Activated CD4-positive, alpha-beta T cell treated with anti-CD3 and anti-CD28 coated beads, Interleukin-2, amount 50 U/mL, for 24 hours (primary cell): Measurements from ENCODE around the gene CRTC1.
"Not testable (repeated sequence)": the region's sequence is repeated elsewhere in the genome, so short reads cannot be mapped to it uniquely, and the experiment has no call there.

Experiments
- DNase-seq, 2 donors: peaks; one replicate each; pipeline ENCODE4 v3.0.0-alpha.2; 2020; ENCODE audit warnings: low read depth in 1 of 2, low spot score in 1 of 2

The CRTC1 gene

DNA sequence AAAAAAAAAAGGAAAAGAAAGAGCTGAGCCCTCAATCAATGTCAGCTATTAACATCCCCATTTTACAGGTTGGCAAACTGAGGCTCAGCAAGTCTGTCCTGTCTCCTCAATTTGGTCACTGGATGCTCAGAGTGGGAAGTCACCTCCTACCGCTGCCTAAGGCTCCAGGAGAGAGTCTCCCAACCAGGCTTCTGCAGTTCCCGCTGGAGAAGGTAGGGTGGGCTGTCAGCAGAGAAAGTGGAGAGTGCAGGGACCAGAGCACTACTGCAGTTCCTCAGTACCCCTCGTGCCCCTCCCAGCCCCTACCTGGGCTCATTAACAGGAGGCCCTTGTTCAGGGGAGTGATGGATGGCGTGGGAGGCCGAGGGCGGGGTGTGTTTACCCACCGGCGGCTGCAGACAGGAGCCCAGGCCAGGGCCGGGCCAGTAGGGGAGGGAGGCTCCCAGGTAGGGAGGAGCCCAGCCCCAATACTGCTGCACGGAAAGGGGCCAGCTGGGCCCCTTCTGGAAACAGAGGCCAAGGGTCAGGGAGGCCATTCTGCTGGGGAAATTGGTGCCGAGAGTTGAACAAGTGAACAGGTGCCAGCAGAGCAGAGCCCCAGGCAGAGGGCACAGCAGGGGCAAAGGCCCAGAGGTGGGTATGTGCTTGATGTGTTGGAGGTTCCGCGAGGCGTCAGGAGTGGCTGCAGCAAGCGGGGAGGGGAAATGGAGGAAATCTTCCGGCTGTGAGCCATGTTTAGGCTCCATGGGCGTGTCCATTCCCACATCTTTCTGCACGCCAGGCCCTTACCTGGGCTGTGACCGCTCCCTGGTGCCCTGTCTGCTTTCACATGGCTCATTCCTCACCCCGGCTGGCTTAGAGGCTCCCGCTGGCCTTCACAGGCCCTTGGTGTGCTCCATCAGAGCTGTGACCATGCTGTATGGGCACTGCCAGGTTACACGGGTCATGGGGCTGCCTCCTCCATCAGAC is 115.2 kb downstream of the CRTC1 start:
- DNase-seq, result no peak

DNA sequence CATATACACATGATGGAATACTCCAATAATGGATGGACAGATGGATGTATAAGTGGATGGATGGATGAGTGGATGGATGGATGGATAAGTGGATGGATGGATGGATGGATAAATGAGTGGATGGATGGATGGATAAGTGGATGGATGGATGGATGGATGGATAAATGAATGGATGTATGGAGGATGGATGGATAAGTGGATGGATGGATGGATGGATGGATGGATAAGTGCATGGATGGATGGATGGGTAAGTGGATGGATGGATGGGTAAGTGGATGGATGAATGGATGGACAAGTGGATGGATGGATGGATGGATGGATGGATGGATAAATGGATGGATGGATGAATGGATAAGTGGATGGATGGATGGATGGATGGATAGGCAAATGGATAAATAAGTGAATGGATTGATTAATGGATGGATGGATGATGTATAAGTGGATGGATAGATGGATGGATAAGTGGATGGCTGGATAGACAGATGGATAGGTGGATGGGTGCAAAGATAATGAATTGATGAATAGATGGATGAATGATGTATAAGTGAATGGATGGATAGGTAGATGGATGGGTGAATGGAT is 116.0 kb downstream of the CRTC1 start:
- DNase-seq, result no peak

- no peak for DNase-seq
These were observed 116.6 kb downstream of the CRTC1 start for GRCh38 chr19:18800079-18800478.

- no peak for DNase-seq
These were observed 117.2 kb downstream of the CRTC1 start for GRCh38 chr19:18800636-18801035.

- no peak for DNase-seq
These were observed 118.9 kb downstream of the CRTC1 start for GRCh38 chr19:18802354-18802753.

GRCh38 chr19:18803550-18804138 is 120.2 kb downstream of the CRTC1 start:
- no peak for DNase-seq

DNA sequence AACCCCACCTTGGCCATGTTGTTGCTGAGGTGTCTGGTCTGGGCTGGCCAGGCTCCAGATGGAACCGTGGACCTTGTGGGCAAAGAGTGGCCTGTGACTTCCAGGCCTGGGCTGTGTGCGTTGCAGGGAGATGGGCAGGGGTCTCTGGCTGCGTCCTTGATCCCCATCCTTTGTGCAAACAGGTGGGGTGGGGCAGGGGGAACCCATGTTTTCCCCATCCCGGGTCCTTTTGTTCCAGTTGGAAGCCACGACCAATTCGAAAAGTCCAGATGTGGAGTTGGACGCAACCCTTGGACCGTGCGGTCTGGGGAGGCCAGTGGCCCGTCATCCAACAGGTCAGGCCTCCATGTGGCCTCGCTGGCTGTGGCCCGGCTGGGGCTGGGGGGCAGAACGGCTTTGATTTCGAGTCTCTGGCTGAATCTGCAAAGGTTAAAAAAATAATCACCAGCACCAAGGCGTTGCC is 120.7 kb downstream of the CRTC1 start:
- DNase-seq, result no peak

- DNase-seq, result no peak
These were observed 121.2 kb downstream of the CRTC1 start for GRCh38 chr19:18804643-18805042.

DNA sequence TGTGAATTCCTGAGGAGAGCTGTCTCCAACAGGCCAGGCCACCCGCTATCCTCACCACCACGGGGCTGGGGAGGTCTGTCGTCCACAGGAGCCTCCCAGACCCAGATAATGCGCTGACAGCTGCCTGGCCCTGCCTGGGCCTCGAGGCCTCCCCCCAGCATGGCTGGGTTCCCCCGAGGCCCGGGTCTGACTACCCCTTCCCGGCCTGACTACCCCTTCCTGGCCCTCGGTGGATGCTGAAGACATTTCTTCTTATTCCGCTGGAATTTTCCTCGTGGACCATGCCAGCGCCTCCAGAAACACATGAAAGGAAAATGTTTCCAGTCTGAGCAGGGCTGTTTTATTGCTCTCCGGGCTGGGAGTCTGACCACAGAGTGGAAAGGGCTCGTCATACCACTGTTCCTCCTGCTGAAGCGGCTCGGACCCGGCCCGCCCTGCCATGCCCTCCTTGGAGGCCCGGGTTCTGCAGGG is 124.4 kb downstream of the CRTC1 start:
- DNase-seq, result no peak

DNA sequence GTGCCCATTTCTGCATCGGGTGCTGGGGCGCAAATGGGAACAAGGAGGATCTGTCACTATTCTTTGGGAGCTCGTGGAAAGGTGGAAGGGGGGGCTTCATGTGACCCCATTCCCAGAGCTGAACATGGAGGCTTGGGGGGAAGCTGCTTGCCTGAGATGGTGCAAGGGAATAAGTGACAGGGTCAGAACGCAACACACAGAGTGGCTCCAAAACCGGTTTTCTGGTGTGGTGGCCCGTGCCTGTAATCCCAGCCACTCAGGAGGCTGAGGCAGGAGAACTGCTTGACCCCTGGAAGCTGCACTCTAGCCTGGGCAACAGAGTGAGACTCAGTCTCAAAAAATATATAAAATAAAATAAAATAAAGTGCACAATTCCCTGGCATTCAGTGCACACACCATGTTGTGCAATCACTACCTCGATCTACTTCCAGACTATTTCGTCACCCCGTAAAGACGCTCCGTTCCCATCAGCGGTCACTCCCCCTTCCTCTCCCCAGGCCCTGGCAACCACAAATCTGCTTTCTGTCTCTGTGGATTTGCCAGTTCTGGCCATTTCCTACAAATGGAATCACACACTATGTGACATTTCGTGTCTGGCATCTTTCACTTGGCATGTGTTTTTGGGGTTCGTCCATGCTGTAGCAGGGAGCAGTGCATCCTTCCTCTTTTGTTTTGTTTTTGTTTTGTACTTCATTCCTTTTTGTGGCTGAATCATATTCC is 125.8 kb downstream of the CRTC1 start:
- no peak for DNase-seq

DNA sequence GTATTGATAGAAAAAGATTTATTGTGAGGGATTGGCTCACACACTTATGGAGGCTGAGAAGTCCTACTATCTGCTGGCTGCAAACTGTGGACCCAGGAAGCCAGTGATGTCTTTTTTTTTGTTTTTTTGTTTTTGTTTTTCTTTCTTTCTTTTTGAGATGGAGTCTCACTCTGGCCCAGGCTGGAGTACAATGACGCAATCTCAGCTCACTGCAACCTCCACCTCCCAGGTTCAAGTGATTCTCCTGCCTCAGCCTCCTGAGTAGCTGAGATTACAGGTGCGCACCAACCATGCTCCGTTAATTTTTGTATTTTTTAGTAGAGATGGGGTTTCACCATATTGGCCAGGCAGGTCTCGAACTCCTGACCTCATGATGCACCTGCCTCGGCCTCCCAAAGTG is 128.2 kb downstream of the CRTC1 start:
- not testable (repeated sequence) for DNase-seq

- no peak for DNase-seq
These were observed 130.6 kb downstream of the CRTC1 start for GRCh38 chr19:18814063-18814462.

GRCh38 chr19:18815673-18816072 is 132.2 kb downstream of the CRTC1 start:
- DNase-seq, result no peak

DNA sequence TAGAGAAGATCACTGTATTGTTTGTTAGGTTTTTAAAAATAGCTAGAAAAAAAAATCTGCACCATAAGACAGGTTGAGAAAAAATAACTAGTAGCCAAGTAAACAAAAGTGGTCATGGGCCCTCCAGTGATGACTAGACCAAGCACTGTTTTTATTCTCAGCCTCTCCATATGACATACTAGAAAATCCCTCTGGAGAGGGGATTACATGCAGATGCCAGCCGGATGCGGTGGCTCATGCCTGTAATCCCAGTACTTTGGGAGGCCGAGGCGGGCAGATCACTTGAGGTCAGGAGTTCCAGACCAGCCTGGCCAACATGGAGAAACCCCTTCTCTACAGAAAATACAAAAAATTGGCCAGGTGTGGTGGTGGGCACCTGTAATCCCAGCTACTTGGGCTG is 133.2 kb downstream of the CRTC1 start:
- DNase-seq, result not testable (repeated sequence)

DNA sequence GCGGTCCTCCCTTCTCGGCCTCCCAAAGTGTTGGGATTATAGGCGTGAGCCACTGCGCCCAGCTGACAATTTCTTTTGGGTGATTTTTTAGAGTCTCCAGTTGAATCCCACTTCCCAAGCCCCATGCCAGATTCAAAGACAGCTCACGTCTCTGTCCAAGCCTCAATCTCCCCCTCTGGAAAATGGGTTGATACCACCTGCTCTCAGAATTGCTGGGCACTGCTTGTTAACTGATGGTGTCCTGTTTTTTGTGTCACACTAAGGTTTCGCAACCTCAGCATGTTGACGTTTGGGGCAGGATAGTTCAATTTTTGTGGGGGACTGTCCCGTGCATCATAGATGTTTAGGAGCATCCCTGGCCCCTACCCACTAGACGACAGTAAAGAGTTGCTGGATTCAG is 134.1 kb downstream of the CRTC1 start:
- DNase-seq, result no peak

GRCh38 chr19:18828786-18829185 is 145.3 kb downstream of the CRTC1 start:
- no peak for DNase-seq

GRCh38 chr19:18830488-18830887 is 147.0 kb downstream of the CRTC1 start:
- DNase-seq, result no peak

- DNase-seq, result peak; percentile 84 to 88
These were observed 148.2 kb downstream of the CRTC1 start, which contains the start of gene UPF1 for GRCh38 chr19:18831524-18832305. Gene UPF1, plus strand, starts transcription at chr19:18831959. Its CDS starts 251 bp downstream, at chr19:18832210.
